Activated naive CD4-positive, alpha-beta T cell treated with anti-CD3 and anti-CD28 coated beads, Interleukin-2, amount 10 ng/mL, durations not matched to agents 7 days and 5 days (primary cell): Measurements from ENCODE around the gene HOXD12.

Experiments
- CTCF ChIA-PET: fragments of 350-600 bp; sonication (Branson Sonifier 250); formaldehyde crosslinking; loops from one replicate; lab custom pipeline; 2021; ENCODE audit warnings: antibody characterized with exemption; lab: Charles Lee
- DNase-seq: peaks from one replicate; pipeline ENCODE4 v3.0.0-alpha.2; 2020
- H3K27ac Mint-ChIP-seq: one replicate; pipeline ENCODE4 v1.8.0; 2021; ENCODE audit warnings: mild to moderate bottlenecking, moderate library complexity, mixed read lengths
- H3K27me3 Mint-ChIP-seq: one replicate; pipeline ENCODE4 v1.8.0; 2021; ENCODE audit warnings: mild to moderate bottlenecking, mixed read lengths
- H3K36me3 Mint-ChIP-seq: one replicate; pipeline ENCODE4 v1.8.0; 2021; ENCODE audit warnings: mixed read lengths
- H3K4me1 Mint-ChIP-seq: one replicate; pipeline ENCODE4 v1.8.0; 2021; ENCODE audit warnings: mixed read lengths
- H3K4me3 Mint-ChIP-seq: one replicate; pipeline ENCODE4 v1.8.0; 2021; ENCODE audit warnings: mild to moderate bottlenecking, moderate library complexity, mixed read lengths
- H3K9me3 Mint-ChIP-seq: one replicate; pipeline ENCODE4 v1.8.0; 2021; ENCODE audit warnings: mixed read lengths

Gene HOXD12

GRCh38 chr2:176093145-176093897 is 6.3 kb upstream of the HOXD12 start:
- Mint-ChIP-seq H3K27ac (peak overlapping the region; percentile 72), H3K4me3 (peak overlapping the region; percentile 23), H3K9me3 (no peaks in the 10 kb centered on the region), H3K27me3 (peaks cover 95% of the 10 kb centered on the region), H3K36me3 (peaks cover 8% of the 10 kb centered on the region), H3K4me1 (peaks cover 32% of the 10 kb centered on the region)
- no peak for DNase-seq
- CTCF ChIA-PET, result interaction anchor here (0.7 to 1.6 kb wide), 2 partner anchors 34 to 68 kb away, joined by 3 read pairs; no protein-coding TSS in a partner anchor

- H3K36me3 Mint-ChIP-seq, result peaks cover 8% of the 10 kb centered on the region
These were observed 5.7 kb upstream of the HOXD12 start for GRCh38 chr2:176093898-176094249.

GRCh38 chr2:176094349-176094748 is 5.2 kb upstream of the HOXD12 start:
- Mint-ChIP-seq H3K9me3 (no peaks in the 10 kb centered on the region), H3K4me3 (no peak overlapping the region), H3K27me3 (peaks cover 95% of the 10 kb centered on the region), H3K36me3 (peaks cover 8% of the 10 kb centered on the region), H3K27ac (peak overlapping the region; percentile 72), H3K4me1 (peaks cover 30% of the 10 kb centered on the region)
- no peak for DNase-seq
- CTCF ChIA-PET, result interaction anchor here (0.7 to 1.6 kb wide), 3 partner anchors 16 to 67 kb away, joined by 3 read pairs; no protein-coding TSS in a partner anchor

More at GRCh38 chr2:176093898-176094249, 5.7 kb upstream of the HOXD12 start:
- no peak for DNase-seq
- H3K4me1 Mint-ChIP-seq, result peaks cover 30% of the 10 kb centered on the region
- no peaks in the 10 kb centered on the region for H3K9me3 Mint-ChIP-seq
- CTCF ChIA-PET, result interaction anchor here (0.7 to 1.6 kb wide), 3 partner anchors 17 to 67 kb away, joined by 3 read pairs; no protein-coding TSS in a partner anchor
- H3K27ac Mint-ChIP-seq, result peak overlapping the region; percentile 72
- H3K4me3 Mint-ChIP-seq, result peak overlapping the region; percentile 0
- peaks cover 95% of the 10 kb centered on the region for H3K27me3 Mint-ChIP-seq

GRCh38 chr2:176095421-176095820 is 4.2 kb upstream of the HOXD12 start:
- CTCF ChIA-PET, result interaction anchor here (1.1 to 2.6 kb wide), 3 partner anchors 16 to 45 kb away, joined by 4 to 10 read pairs (median 5); no protein-coding TSS in a partner anchor
- no peak overlapping the region for H3K27ac Mint-ChIP-seq
- H3K27me3 Mint-ChIP-seq, result peaks cover 95% of the 10 kb centered on the region
- peaks cover 30% of the 10 kb centered on the region for H3K4me1 Mint-ChIP-seq
- no peak overlapping the region for H3K4me3 Mint-ChIP-seq
- no peaks in the 10 kb centered on the region for H3K9me3 Mint-ChIP-seq
- H3K36me3 Mint-ChIP-seq, result peaks cover 7% of the 10 kb centered on the region
- DNase-seq, result no peak

- H3K36me3 Mint-ChIP-seq, result peaks cover 7% of the 10 kb centered on the region
- peaks cover 30% of the 10 kb centered on the region for H3K4me1 Mint-ChIP-seq
- DNase-seq, result no peak
- CTCF ChIA-PET, result interaction anchor here (0.7 to 2.7 kb wide), 10 partner anchors 9 to 838 kb away, joined by 3 to 33 read pairs (median 5); no protein-coding TSS in a partner anchor
- H3K4me3 Mint-ChIP-seq, result peak overlapping the region; percentile 65
- peaks cover 95% of the 10 kb centered on the region for H3K27me3 Mint-ChIP-seq
- H3K27ac Mint-ChIP-seq, result no peak overlapping the region
- H3K9me3 Mint-ChIP-seq, result no peaks in the 10 kb centered on the region
These were observed 3.2 kb upstream of the HOXD12 start for GRCh38 chr2:176096243-176096985.

- peak; percentile 69 for DNase-seq
- peaks cover 5% of the 10 kb centered on the region for H3K36me3 Mint-ChIP-seq
- CTCF ChIA-PET, result interaction anchor here (0.6 to 2.7 kb wide), 16 partner anchors 8 to 969 kb away, joined by 3 to 33 read pairs (median 4); partner anchors contain the start of gene EVX2
- peaks cover 25% of the 10 kb centered on the region for H3K4me1 Mint-ChIP-seq
- H3K4me3 Mint-ChIP-seq, result peak overlapping the region; percentile 65
- no peak overlapping the region for H3K27ac Mint-ChIP-seq
- H3K9me3 Mint-ChIP-seq, result no peaks in the 10 kb centered on the region
- H3K27me3 Mint-ChIP-seq, result peaks cover 95% of the 10 kb centered on the region
These were observed 2.4 kb upstream of the HOXD12 start for GRCh38 chr2:176096986-176097819.

- no peak for DNase-seq
- Mint-ChIP-seq H3K9me3 (no peaks in the 10 kb centered on the region), H3K27me3 (peaks cover 95% of the 10 kb centered on the region), H3K4me3 (peak overlapping the region; percentile 65), H3K4me1 (peaks cover 25% of the 10 kb centered on the region), H3K27ac (peak overlapping the region; percentile 37), H3K36me3 (peaks cover 5% of the 10 kb centered on the region)
- CTCF ChIA-PET, result interaction anchor here (0.6 to 2.7 kb wide), 13 partner anchors 9 to 970 kb away, joined by 3 to 33 read pairs (median 3); partner anchors contain the start of gene EVX2
These were observed 1.7 kb upstream of the HOXD12 start for GRCh38 chr2:176097820-176098365.

- no peak for DNase-seq
- Mint-ChIP-seq H3K27me3 (peaks cover 95% of the 10 kb centered on the region), H3K4me1 (peaks cover 23% of the 10 kb centered on the region), H3K4me3 (no peak overlapping the region), H3K9me3 (no peaks in the 10 kb centered on the region), H3K36me3 (peaks cover 5% of the 10 kb centered on the region), H3K27ac (no peak overlapping the region)
- CTCF ChIA-PET, result interaction anchor here (0.8 to 2.7 kb wide), 9 partner anchors 9 to 847 kb away, joined by 3 to 33 read pairs (median 5); no protein-coding TSS in a partner anchor
These were observed 1.0 kb upstream of the HOXD12 start for GRCh38 chr2:176098366-176099158.

- no peak for DNase-seq
- CTCF ChIA-PET, result interaction anchor here (1.1 kb wide), 1 partner anchor 11 kb away, joined by 5 read pairs; no protein-coding TSS in a partner anchor
- no peak overlapping the region for H3K4me3 Mint-ChIP-seq
- H3K4me1 Mint-ChIP-seq, result peaks cover 19% of the 10 kb centered on the region
- no peaks in the 10 kb centered on the region for H3K36me3 Mint-ChIP-seq
- no peaks in the 10 kb centered on the region for H3K9me3 Mint-ChIP-seq
- peaks cover 95% of the 10 kb centered on the region for H3K27me3 Mint-ChIP-seq
- H3K27ac Mint-ChIP-seq, result no peak overlapping the region
These were observed 352 bp upstream of the HOXD12 start for GRCh38 chr2:176099159-176099727.

GRCh38 chr2:176100547-176101140 is 1.0 kb downstream of the HOXD12 start:
- CTCF ChIA-PET, result no interaction called here
- no peak for DNase-seq
- Mint-ChIP-seq H3K27ac (no peak overlapping the region), H3K27me3 (peaks cover 95% of the 10 kb centered on the region), H3K36me3 (no peaks in the 10 kb centered on the region), H3K4me1 (peaks cover 19% of the 10 kb centered on the region), H3K9me3 (no peaks in the 10 kb centered on the region), H3K4me3 (no peak overlapping the region)

- Mint-ChIP-seq H3K9me3 (peaks cover 2% of the 10 kb centered on the region), H3K27me3 (peaks cover 100% of the 10 kb centered on the region), H3K27ac (no peak overlapping the region), H3K36me3 (peaks cover 3% of the 10 kb centered on the region), H3K4me1 (peaks cover 19% of the 10 kb centered on the region), H3K4me3 (no peak overlapping the region)
- no peak for DNase-seq
- CTCF ChIA-PET, result interaction anchor here (0.9 to 1.0 kb wide), 2 partner anchors 38 to 39 kb away, joined by 3 to 4 read pairs; no protein-coding TSS in a partner anchor
These were observed 1.7 kb downstream of the HOXD12 start for GRCh38 chr2:176101216-176101830.
